Body of pancreas (tissue), 4 donors: ENCODE data around the gene SREBF2. TPM values are rescaled to one million over a fixed set of nuclear protein-coding genes. Genes with fewer than 3 reads are reported as not detected.
"Not testable (repeated sequence)": the region's sequence is repeated elsewhere in the genome, so short reads cannot be mapped to it uniquely, and the experiment has no call there.

Experiments
- ATAC-seq: fragments of 150-250 bp; one replicate; pipeline ENCODE4 v1.9.1; 2016
- DNase-seq, 4 donors: peaks; one replicate each; pipeline ENCODE4 v3.0.0-alpha.2; 2019
- H3K27ac ChIP-seq, 4 donors: fragments of 200-600 bp; sonication (generic); 1 replicate in 3 of 4; 2 replicates in 1 of 4; pipeline versions ENCODE4 v1.5.1 to v1.6.1; 2016 to 2019; ENCODE audit warnings: mild to moderate bottlenecking in 1 of 4, mixed read lengths in 1 of 4, moderate library complexity in 1 of 4
- H3K27me3 ChIP-seq, 2 donors: fragments of 200-600 bp; sonication (generic); one replicate each; pipeline ENCODE4 v1.6.0; 2016; ENCODE audit warnings: mild to moderate bottlenecking in 1 of 2
- H3K36me3 ChIP-seq, 2 donors: fragments of 200-600 bp; sonication (generic); replicated peaks in 1 of 2; 2 replicates each; pipeline ENCODE4 v1.5.1; 2016; ENCODE audit warnings: low read depth in 2 of 2; ENCODE audit not compliant: insufficient read depth in 1 of 2
- H3K4me1 ChIP-seq: fragments of 200-600 bp; sonication (generic); one replicate; pipeline ENCODE4 v1.6.0; 2016
- H3K4me3 ChIP-seq, 2 donors: fragments of 200-600 bp; sonication (generic); 1 replicate in 1 of 2; 2 replicates in 1 of 2; pipeline ENCODE4 v1.5.1; 2016 to 2019
- H3K9me3 ChIP-seq, 3 donors: fragments of 200-600 bp; sonication (generic); 1 replicate in 2 of 3; 2 replicates in 1 of 3; pipeline ENCODE4 v1.5.1; 2016
- CTCF ChIP-seq, 7 experiments: fragments of 450-650 bp in 4 of 7; fragments of 200-600 bp in 3 of 7; sonication (generic) in 3 of 7; IDR thresholded peaks; one replicate each; pipeline ENCODE4 v1.5.1; 2016 to 2019; ENCODE audit warnings: antibody characterized with exemption in 7 of 7
- POLR2A ChIP-seq, 3 donors: fragments of 450-650 bp; IDR thresholded peaks; one replicate each; pipeline ENCODE4 v1.6.1; 2016; ENCODE audit warnings: antibody characterized with exemption in 3 of 3, mild to moderate bottlenecking in 2 of 3
- WGBS, 2 donors: methylation state at CpG; one replicate each; pipeline ENCODE4 v1.1.5; 2017; 5-methylcytosine and 5-hydroxymethylcytosine counted together
- intact Hi-C: fragments of 100-400 bp; cut with DNase I; formaldehyde crosslinking; loops from one replicate; pipeline ENCODE4 v1.15.1; 2023
- total RNA-seq, 2 donors: library from RNA; depleted of rRNA; stranded (reverse); fragments of >200 nt; gene quantifications; one replicate each; pipeline ENCODE4 v1.1.0, GENCODE V29; 2016

The SREBF2 gene
- total RNA-seq, 2 donors from 2014 or later: 40.2 to 68.6 TPM

GRCh38 chr22:41831383-41831782 is 1.5 kb upstream of the SREBF2 start:
- peaks cover 33% of the 10 kb centered on the region for H3K4me1 ChIP-seq
- DNase-seq (no peak), ATAC-seq (no peak)
- intact Hi-C loops: no loop called here
- peak overlapping the region in 3 of 4 donors; percentile 88 to 96 (median 93) for H3K27ac ChIP-seq
- 64 to 72% methylated on average over 6 of the region's 6 CpGs for WGBS, 2 donors
- no peaks in the 10 kb centered on the region for H3K27me3 ChIP-seq
- TF ChIP-seq POLR2A (IDR thresholded peaks at IDR 0.05) (no peak), CTCF (IDR thresholded peaks at IDR 0.05) (no peak)
- H3K36me3 ChIP-seq: no peaks in the 10 kb centered on the region
- H3K9me3 ChIP-seq: no peaks in the 10 kb centered on the region
- H3K4me3 ChIP-seq: no peak overlapping the region

- intact Hi-C loops: no loop called here
- no peak for DNase-seq
- H3K27me3 ChIP-seq: no peaks in the 10 kb centered on the region
- peak overlapping the region in 1 of 2 donors; percentile 2 for H3K4me3 ChIP-seq
- H3K4me1 ChIP-seq: peaks cover 27% of the 10 kb centered on the region
- TF ChIP-seq POLR2A (IDR thresholded peaks at IDR 0.05) (no peak), CTCF (IDR thresholded peaks at IDR 0.05) (no peak)
- peak overlapping the region; percentile 88 to 97 (median 94) for H3K27ac ChIP-seq
- H3K9me3 ChIP-seq: no peaks in the 10 kb centered on the region
- WGBS, 2 donors: 6 to 7% methylated on average over 15 to 17 of the region's 17 CpGs
- no peaks in the 10 kb centered on the region for H3K36me3 ChIP-seq
- ATAC-seq: no peak
Measured at GRCh38 chr22:41831828-41832552, 915 bp upstream of the SREBF2 start.

DNA sequence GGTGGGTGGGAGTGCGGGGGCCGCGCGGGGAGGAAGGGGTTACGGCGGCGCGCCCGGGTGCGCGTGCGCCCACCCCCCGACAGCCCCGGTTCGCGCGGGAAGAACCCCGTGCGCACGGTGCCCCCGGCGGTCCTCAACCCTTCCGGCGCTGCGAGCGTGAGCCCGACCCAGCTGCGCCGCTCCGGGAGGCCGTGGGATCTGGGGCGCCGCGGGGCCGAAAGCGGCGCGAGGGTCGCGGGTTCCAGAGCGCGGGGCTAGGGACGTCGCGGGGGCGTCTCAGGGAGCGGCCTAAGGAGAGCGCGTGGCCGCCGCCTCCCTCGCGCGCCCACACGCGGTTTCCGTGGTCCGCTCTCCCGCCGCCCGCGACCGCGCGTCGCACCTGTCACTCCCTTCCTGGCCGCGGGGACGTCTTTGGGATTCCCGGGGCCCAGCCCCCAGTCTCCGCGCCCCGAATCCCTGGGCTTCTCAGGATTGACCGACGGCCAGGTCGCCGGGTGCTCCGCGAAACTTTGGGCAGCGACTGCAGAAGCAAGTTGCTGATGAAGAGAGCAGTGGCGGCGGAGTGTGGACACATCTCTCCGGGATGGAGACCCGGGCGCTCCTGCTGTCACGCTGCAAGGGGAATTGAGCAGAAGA is 582 bp downstream of the SREBF2 start:
- no peaks in the 10 kb centered on the region for H3K9me3 ChIP-seq
- H3K4me3 ChIP-seq: peak overlapping the region; percentile 79 to 96
- H3K27me3 ChIP-seq: no peaks in the 10 kb centered on the region
- intact Hi-C loops: no loop called here
- H3K4me1 ChIP-seq: peaks cover 32% of the 10 kb centered on the region
- H3K27ac ChIP-seq: peak overlapping the region; percentile 88 to 97 (median 94)
- WGBS, 2 donors: 1% methylated on average over 30 of the region's 86 CpGs; no CpG with 5 or more reads in 1 of the 2 donors
- TF ChIP-seq POLR2A (IDR thresholded peaks at IDR 0.05): no peak
- TF ChIP-seq CTCF (IDR thresholded peaks at IDR 0.05): no peak
- ATAC-seq (peak; percentile 10), DNase-seq (peak; percentile 44 to 64 (median 54))
- H3K36me3 ChIP-seq: no peaks in the 10 kb centered on the region

DNA sequence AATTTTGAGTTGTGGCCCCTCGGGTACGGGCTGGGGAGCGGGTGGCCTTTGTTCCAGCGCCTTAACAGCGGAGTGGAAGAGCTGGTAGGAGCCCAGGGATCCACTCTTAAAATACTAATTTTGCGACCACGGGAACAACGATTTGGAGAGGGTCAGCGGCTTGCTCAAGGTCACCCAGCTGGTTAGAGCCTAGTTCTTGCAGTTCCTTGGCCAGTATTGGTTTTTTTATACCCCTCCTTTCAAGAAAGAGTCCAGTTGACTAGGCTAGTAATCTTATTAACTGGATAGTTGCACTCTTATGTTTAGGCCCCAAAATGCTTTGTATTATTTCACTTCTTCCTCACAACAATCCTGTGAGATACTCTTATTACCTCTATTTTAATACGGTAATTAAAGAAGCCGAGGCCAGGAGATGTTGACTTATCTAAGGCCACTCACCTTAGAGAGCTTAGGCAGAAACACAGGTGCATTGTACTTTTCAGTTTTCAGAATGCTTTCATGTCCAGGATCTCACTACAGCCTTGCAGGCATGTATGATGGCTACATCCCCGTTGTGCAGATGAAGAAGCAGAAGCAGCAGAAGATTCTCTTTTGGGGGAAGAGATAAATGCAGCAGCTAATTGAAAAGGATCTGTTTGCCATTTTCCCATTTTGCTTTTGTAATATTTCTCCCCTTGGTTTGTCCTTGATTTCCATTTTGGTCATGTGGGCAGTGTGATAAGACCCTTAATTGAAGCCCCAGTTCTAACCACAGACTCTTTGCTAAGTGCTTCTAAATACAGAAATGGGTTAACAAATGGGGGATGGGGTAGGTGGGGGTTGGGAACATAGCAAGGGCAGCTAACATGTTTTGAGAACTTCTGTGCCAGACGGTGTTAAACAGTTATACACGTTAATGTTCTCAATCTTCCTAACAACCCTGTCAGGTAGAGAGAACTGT is 1.4 kb downstream of the SREBF2 start:
- no peak for ATAC-seq
- WGBS, 2 donors: 9 to 18% methylated on average over 8 to 14 of the region's 14 CpGs

GRCh38 chr22:41835462-41835861 is 2.6 kb downstream of the SREBF2 start:
- H3K36me3 ChIP-seq, ATAC-seq, H3K9me3 ChIP-seq, H3K27me3 ChIP-seq, intact Hi-C loops, H3K4me3 ChIP-seq: not testable (repeated sequence)
- Histone ChIP-seq H3K27ac (peak overlapping the region in 1 of 4 donors; percentile 32), H3K4me1 (peaks cover 33% of the 10 kb centered on the region)
- peak; percentile 25 to 57 (median 44) for DNase-seq
- 52 to 58% methylated on average over 8 of the region's 8 CpGs for WGBS, 2 donors

More for the DNA sequence above, 1.4 kb downstream of the SREBF2 start:
- H3K36me3 ChIP-seq: no peaks in the 10 kb centered on the region
- no peaks in the 10 kb centered on the region for H3K27me3 ChIP-seq
- TF ChIP-seq CTCF (IDR thresholded peaks at IDR 0.05): no peak
- TF ChIP-seq POLR2A (IDR thresholded peaks at IDR 0.05): no peak
- peaks cover 33% of the 10 kb centered on the region for H3K4me1 ChIP-seq
- H3K9me3 ChIP-seq: no peaks in the 10 kb centered on the region
- DNase-seq: no peak
- H3K27ac ChIP-seq: peak overlapping the region; percentile 88 to 97 (median 94)
- H3K4me3 ChIP-seq: peak overlapping the region; percentile 79 to 96
- intact Hi-C loops: no loop called here
